Measurements from ENCODE around the gene ATP2B2.
A peak's percentile ranks its signal among the peaks of the same experiment; 100 is the strongest.

ATP2B2 gene

GRCh38 chr3:10434144-10434937, 71.0 kb downstream of the ATP2B2 start:
- no peak for DNase-seq (ENCODE audit: low read depth in 1 of 2, low spot score in 1 of 2)

- no peak for DNase-seq (ENCODE audit: low read depth in 1 of 2, low spot score in 1 of 2)
These were observed 72.5 kb downstream of the ATP2B2 start for GRCh38 chr3:10432931-10433330.

- no peak for DNase-seq (ENCODE audit: low read depth in 1 of 2, low spot score in 1 of 2)
These were observed 73.1 kb downstream of the ATP2B2 start for GRCh38 chr3:10432156-10432845.

GRCh38 chr3:10430805-10431204, 74.6 kb downstream of the ATP2B2 start:
- DNase-seq (ENCODE audit: low read depth in 1 of 2, low spot score in 1 of 2), result no peak

- DNase-seq (ENCODE audit: low read depth in 1 of 2, low spot score in 1 of 2), result no peak
These were observed 76.8 kb downstream of the ATP2B2 start for GRCh38 chr3:10428406-10429091.

GRCh38 chr3:10426346-10427220, 78.8 kb downstream of the ATP2B2 start:
- no peak for DNase-seq (ENCODE audit: low read depth in 1 of 2, low spot score in 1 of 2)

GRCh38 chr3:10423171-10423882, 82.1 kb downstream of the ATP2B2 start:
- DNase-seq (ENCODE audit: low read depth in 1 of 2, low spot score in 1 of 2), result no peak

GRCh38 chr3:10421996-10422395, 83.4 kb downstream of the ATP2B2 start:
- DNase-seq (ENCODE audit: low read depth in 1 of 2, low spot score in 1 of 2), result no peak

- DNase-seq (ENCODE audit: low read depth in 1 of 2, low spot score in 1 of 2), result no peak
These were observed 84.5 kb downstream of the ATP2B2 start for GRCh38 chr3:10420745-10421475.

GRCh38 chr3:10419637-10420232, 85.7 kb downstream of the ATP2B2 start:
- peak in 1 of 2 donors; percentile 20 for DNase-seq (ENCODE audit: low read depth in 1 of 2, low spot score in 1 of 2)

- DNase-seq (ENCODE audit: low read depth in 1 of 2, low spot score in 1 of 2), result no peak
These were observed 87.5 kb downstream of the ATP2B2 start for GRCh38 chr3:10417847-10418246.

- DNase-seq (ENCODE audit: low read depth in 1 of 2, low spot score in 1 of 2), result no peak
These were observed 88.6 kb downstream of the ATP2B2 start for GRCh38 chr3:10416730-10417300.

- no peak for DNase-seq (ENCODE audit: low read depth in 1 of 2, low spot score in 1 of 2)
These were observed 92.3 kb downstream of the ATP2B2 start for GRCh38 chr3:10413041-10413440.

- DNase-seq (ENCODE audit: low read depth in 1 of 2, low spot score in 1 of 2), result no peak
These were observed 93.6 kb downstream of the ATP2B2 start for GRCh38 chr3:10411598-10412332.

GRCh38 chr3:10410383-10411002, 94.9 kb downstream of the ATP2B2 start:
- no peak for DNase-seq (ENCODE audit: low read depth in 1 of 2, low spot score in 1 of 2)

GRCh38 chr3:10408680-10409079, 96.7 kb downstream of the ATP2B2 start:
- no peak for DNase-seq (ENCODE audit: low read depth in 1 of 2, low spot score in 1 of 2)

GRCh38 chr3:10407361-10407760, 98.0 kb downstream of the ATP2B2 start:
- DNase-seq (ENCODE audit: low read depth in 1 of 2, low spot score in 1 of 2), result no peak

GRCh38 chr3:10406414-10406813, 99.0 kb downstream of the ATP2B2 start:
- DNase-seq (ENCODE audit: low read depth in 1 of 2, low spot score in 1 of 2), result no peak

All from activated T-helper 1 cell treated with anti-CD3 and anti-CD28 coated beads, Interleukin-2, amount 50 U/mL, for 16 hours (primary cell).